IMR-90 (cell line): Measurements from ENCODE around the gene BPI. TPM values are rescaled to one million over a fixed set of nuclear protein-coding genes. Genes with fewer than 3 reads are reported as not detected.

Experiments used
- ATAC-seq: fragments of 200-7000 bp; cut with Tn5 transposase; 2 replicates; pipeline ENCODE4 v1.9.1; 2020; ENCODE audit warnings: low read depth, mild to moderate bottlenecking, moderate library complexity
- BruUV-seq: library from RNA; stranded (reverse); fragments of 400-500 nt; replicated peaks from 2 replicates; lab custom pipeline; 2021; lab: Mats Ljungman, UMichigan
- CTCF ChIA-PET: fragments of 300-600 bp; formaldehyde crosslinking; extraction: SDS; loops from one replicate; lab custom pipeline; 2021; ENCODE audit warnings: antibody characterized with exemption; lab: Yijun Ruan, JAX
- POLR2A ChIA-PET: fragments of 300-600 bp; sonication (Branson Sonifier 250); formaldehyde crosslinking; loops from one replicate; lab custom pipeline; 2022; ENCODE audit warnings: antibody characterized with exemption; ENCODE audit not compliant: unreplicated experiment; lab: Charles Lee
- DNase-seq: peaks from one replicate; pipeline ENCODE4 v3.0.0; 2013
- H2AFZ ChIP-seq: replicated peaks from 2 replicates; pipeline ENCODE3; 2013; ENCODE audit warnings: low read length, mild to moderate bottlenecking; ENCODE audit not compliant: poor library complexity
- H2AK5ac ChIP-seq: 2 replicates; pipeline ENCODE4 v1.6.1; 2013; ENCODE audit warnings: low read depth, low read length, inconsistent platforms
- H2AK9ac ChIP-seq: replicated peaks from 2 replicates; pipeline ENCODE3; 2013; ENCODE audit warnings: mild to moderate bottlenecking, low read depth, low read length, moderate library complexity; ENCODE audit not compliant: poor library complexity
- H2BK120ac ChIP-seq: 2 replicates; pipeline ENCODE4 v1.6.1; 2013; ENCODE audit warnings: low read depth, low read length, inconsistent platforms
- H2BK15ac ChIP-seq: 3 replicates; pipeline ENCODE4 v1.6.1; 2013; ENCODE audit warnings: low read depth, low read length, inconsistent platforms
- H2BK20ac ChIP-seq: 2 replicates; pipeline ENCODE4 v1.6.1; 2013; ENCODE audit warnings: low read depth, mild to moderate bottlenecking, inconsistent platforms, low read length, moderate library complexity
- H2BK5ac ChIP-seq: 2 replicates; pipeline ENCODE4 v1.6.1; 2013; ENCODE audit warnings: mild to moderate bottlenecking, low read depth, low read length, inconsistent platforms; ENCODE audit not compliant: poor library complexity, severe bottlenecking
- H3K14ac ChIP-seq: replicated peaks from 2 replicates; pipeline ENCODE4 v1.6.1; 2013; ENCODE audit warnings: low read depth, low read length, inconsistent platforms
- H3K18ac ChIP-seq: 2 replicates; pipeline ENCODE4 v1.6.1; 2013; ENCODE audit warnings: low read depth, low read length, control low read depth
- H3K23ac ChIP-seq: 2 replicates; pipeline ENCODE4 v1.6.1; 2013; ENCODE audit warnings: low read depth, low read length, inconsistent platforms
- H3K27ac ChIP-seq: 2 replicates; pipeline ENCODE4 v1.5.1; 2013; ENCODE audit warnings: mild to moderate bottlenecking, control low read depth, low read length; ENCODE audit not compliant: insufficient read depth
- H3K27me3 ChIP-seq: 2 replicates; pipeline ENCODE4 v1.6.1; 2013; ENCODE audit warnings: low read length; ENCODE audit not compliant: control insufficient read depth, insufficient read depth
- H3K36me3 ChIP-seq: 2 replicates; pipeline ENCODE4 v1.6.1; 2013; ENCODE audit warnings: low read length, mixed read lengths; ENCODE audit not compliant: control insufficient read depth, insufficient read depth
- H3K4ac ChIP-seq: 2 replicates; pipeline ENCODE4 v1.6.1; 2013; ENCODE audit warnings: low read depth, low read length, inconsistent platforms
- H3K4me1 ChIP-seq: 2 replicates; pipeline ENCODE4 v1.6.1; 2013; ENCODE audit warnings: low read length, mixed read lengths; ENCODE audit not compliant: control insufficient read depth, insufficient read depth
- H3K4me2 ChIP-seq: 2 replicates; pipeline ENCODE4 v1.6.1; 2013; ENCODE audit warnings: low read depth, mild to moderate bottlenecking, control low read depth, low read length, moderate library complexity
- H3K4me3 ChIP-seq: 2 replicates; pipeline ENCODE4 v1.5.1; 2013; ENCODE audit warnings: low read depth, mild to moderate bottlenecking, control low read depth, low read length, moderate library complexity; ENCODE audit not compliant: insufficient read depth
- H3K56ac ChIP-seq: 2 replicates; pipeline ENCODE4 v1.6.1; 2013; ENCODE audit warnings: low read length, inconsistent platforms; ENCODE audit not compliant: insufficient read depth; ENCODE audit errors: extremely low read depth
- H3K79me1 ChIP-seq, 2 experiments: 2 replicates each; pipeline ENCODE4 v1.6.1; 2013; ENCODE audit warnings: low read length in 2 of 2, inconsistent platforms in 1 of 2, low read depth in 1 of 2
- H3K9ac ChIP-seq: 2 replicates; pipeline ENCODE4 v1.6.1; 2013; ENCODE audit warnings: low read depth, low read length, control low read depth
- H3K9me1 ChIP-seq: 2 replicates; pipeline ENCODE4 v1.6.1; 2013; ENCODE audit warnings: low read length, inconsistent platforms; ENCODE audit not compliant: insufficient read depth
- H3K9me3 ChIP-seq: 2 replicates; pipeline ENCODE4 v1.6.1; 2013; ENCODE audit warnings: low read length; ENCODE audit not compliant: control insufficient read depth, insufficient read depth
- H4K20me1 ChIP-seq: 2 replicates; pipeline ENCODE4 v1.6.1; 2013; ENCODE audit warnings: low read length, inconsistent platforms; ENCODE audit not compliant: insufficient read depth
- H4K5ac ChIP-seq: 2 replicates; pipeline ENCODE4 v1.6.1; 2013; ENCODE audit warnings: mild to moderate bottlenecking, low read depth, low read length, control low read depth
- H4K8ac ChIP-seq, 2 experiments: 2 replicates each; pipeline ENCODE4 v1.6.1; 2013; ENCODE audit warnings: low read depth in 2 of 2, low read length in 2 of 2, control low read depth in 1 of 2, inconsistent platforms in 1 of 2
- H4K91ac ChIP-seq: 2 replicates; pipeline ENCODE4 v1.6.1; 2013; ENCODE audit warnings: low read depth, low read length, inconsistent platforms; ENCODE audit not compliant: insufficient read depth
- CHD1 ChIP-seq: IDR thresholded peaks from 2 replicates; pipeline ENCODE4 v1.6.1; 2012; ENCODE audit warnings: low read depth, low read length, improper control_type of control experiment
- FOS ChIP-seq: fragments of 150-350 bp; IDR thresholded peaks from 2 replicates; pipeline ENCODE4 v1.6.1; 2016; ENCODE audit warnings: low read depth, low read length
- POLR2A ChIP-seq: IDR thresholded peaks from 2 replicates; pipeline ENCODE4 v1.6.1; 2012; ENCODE audit warnings: mild to moderate bottlenecking, low read depth, low read length
- RAD21 ChIP-seq: IDR thresholded peaks from 2 replicates; pipeline ENCODE4 v1.6.1; 2012; ENCODE audit warnings: low read length, improper control_type of control experiment
- RCOR1 ChIP-seq: IDR thresholded peaks from 2 replicates; pipeline ENCODE4 v1.6.1; 2012; ENCODE audit warnings: mild to moderate bottlenecking, low read length, improper control_type of control experiment; ENCODE audit not compliant: insufficient replicate concordance
- SMC3 ChIP-seq: fragments of 150-350 bp; IDR thresholded peaks from 2 replicates; pipeline ENCODE4 v1.6.1; 2016; ENCODE audit warnings: low read depth, mild to moderate bottlenecking, antibody characterized with exemption, low read length, moderate library complexity
- WGBS, 2 experiments: methylation state at CpG; one replicate each; pipeline versions ENCODE4 v1.1.5 to v1.1.7; 2013; ENCODE audit warnings: missing lambda C conversion rate in 2 of 2; ENCODE audit not compliant: insufficient read length in 1 of 2; ENCODE audit errors: extremely low coverage in 2 of 2; 5-methylcytosine and 5-hydroxymethylcytosine counted together
- dilution Hi-C: fragments of 300-500 bp; cut with HindIII; formaldehyde crosslinking; loops from one replicate; pipeline ENCODE4 v1.14.3; 2018; ENCODE audit warnings: low sequenced_read_pairs; ENCODE audit not compliant: unreplicated experiment
- in situ Hi-C: fragments of 300-500 bp; cut with MboI; formaldehyde crosslinking; loops from 3 replicates; pipeline ENCODE4 v1.14.3; 2019; ENCODE audit warnings: low sequenced_read_pairs, inconsistent platforms, mixed read lengths
- intact Hi-C: fragments of 100-400 bp; cut with micrococcal nuclease; formaldehyde crosslinking; loops from 2 replicates; pipeline ENCODE4 v1.10.0; 2022
- polyA plus RNA-seq, 3 experiments: library from polyadenylated mRNA; depleted of rRNA; stranded (reverse); fragments of >200 nt; gene quantifications; 2 replicates each; pipeline ENCODE4 v1.2.3, GENCODE V29; 2012; ENCODE audit warnings: low replicate concordance in 1 of 3
- total RNA-seq: library from RNA; depleted of rRNA; stranded (reverse); fragments of >200 nt; gene quantifications from 2 replicates; pipeline ENCODE4 v1.2.3, GENCODE V29; 2012

BPI gene
- total and polyA plus RNA-seq, 2 of the 4 experiments (the other 2 are of a cell fraction), result 0.05 TPM; not detected in 1

GRCh38 chr20:38272961-38273360 lies 31.0 kb upstream of the BPI start:
- Histone ChIP-seq H3K27me3 (no peaks in the 10 kb centered on the region), H2AFZ (peak overlapping the region; percentile 74), H3K9ac (peak overlapping the region; percentile 38; the same call in 1 of the 2 replicates), H3K4me3 (no peak overlapping the region), H4K91ac (peak overlapping the region; percentile 92), H4K8ac (peak overlapping the region; percentile 45 to 97), H3K18ac (peak overlapping the region; percentile 97), H3K14ac (peak overlapping the region; percentile 97), H3K27ac (peak overlapping the region; percentile 99), H3K9me1 (peaks cover 16% of the 10 kb centered on the region), H4K20me1 (no peaks in the 10 kb centered on the region; the same call in 1 of the 2 replicates), H3K4me1 (peaks cover 38% of the 10 kb centered on the region), H3K23ac (peak overlapping the region; percentile 91), H2BK5ac (peak overlapping the region; percentile 97), H2AK5ac (peak overlapping the region; percentile 92), H3K79me1 (no peaks in the 10 kb centered on the region), H2AK9ac (peak overlapping the region; percentile 92), H2BK120ac (peak overlapping the region; percentile 99), H3K4me2 (peak overlapping the region; percentile 53; the same call in 1 of the 2 replicates), H3K56ac (peak overlapping the region; percentile 80), H3K9me3 (no peaks in the 10 kb centered on the region), H3K36me3 (no peaks in the 10 kb centered on the region), H2BK15ac (peak overlapping the region; percentile 94; the same call in 2 of the 3 replicates), H4K5ac (peak overlapping the region; percentile 97), H3K4ac (peak overlapping the region; percentile 96), H2BK20ac (peak overlapping the region; percentile 99)
- no CpG with 5 or more reads among the region's 2 CpGs for WGBS, 2 experiments
- peak; percentile 88 for DNase-seq
- ATAC-seq, result peak; percentile 54
- BruUV-seq, result no TSS peak
- CTCF ChIA-PET, result interaction anchor here (1.2 to 1.4 kb wide), 2 partner anchors 18 to 215 kb away, joined by 3 to 4 read pairs; no protein-coding TSS in a partner anchor
- TF ChIP-seq SMC3, result no peak
- peak; percentile 54 for TF ChIP-seq RCOR1
- TF ChIP-seq RAD21, result no peak
- TF ChIP-seq FOS, result 0 out of 2 replicates have a peak, but pooled peaks have one; percentile 3
- peak; percentile 39; the same call in 1 of the 2 replicates for TF ChIP-seq POLR2A
- no peak for TF ChIP-seq CHD1
- intact Hi-C loops, result no loop called here
- POLR2A ChIA-PET, result no interaction called here
- dilution Hi-C loops, result no loop called here
- in situ Hi-C loops, result no loop called here
